NCI-H146 treated with DMSO at 0.1 percent for 48 hours (cell line): ENCODE results near the gene EXOC3L4.
"Not testable (repeated sequence)": the region's sequence is repeated elsewhere in the genome, so short reads cannot be mapped to it uniquely, and the experiment has no call there.

ENCODE experiments used
- DNase-seq: peaks from one replicate; lab custom pipeline; 2025; ENCODE audit not compliant: unreplicated experiment; lab: John Stamatoyannopoulos, UW

EXOC3L4 gene

DNA sequence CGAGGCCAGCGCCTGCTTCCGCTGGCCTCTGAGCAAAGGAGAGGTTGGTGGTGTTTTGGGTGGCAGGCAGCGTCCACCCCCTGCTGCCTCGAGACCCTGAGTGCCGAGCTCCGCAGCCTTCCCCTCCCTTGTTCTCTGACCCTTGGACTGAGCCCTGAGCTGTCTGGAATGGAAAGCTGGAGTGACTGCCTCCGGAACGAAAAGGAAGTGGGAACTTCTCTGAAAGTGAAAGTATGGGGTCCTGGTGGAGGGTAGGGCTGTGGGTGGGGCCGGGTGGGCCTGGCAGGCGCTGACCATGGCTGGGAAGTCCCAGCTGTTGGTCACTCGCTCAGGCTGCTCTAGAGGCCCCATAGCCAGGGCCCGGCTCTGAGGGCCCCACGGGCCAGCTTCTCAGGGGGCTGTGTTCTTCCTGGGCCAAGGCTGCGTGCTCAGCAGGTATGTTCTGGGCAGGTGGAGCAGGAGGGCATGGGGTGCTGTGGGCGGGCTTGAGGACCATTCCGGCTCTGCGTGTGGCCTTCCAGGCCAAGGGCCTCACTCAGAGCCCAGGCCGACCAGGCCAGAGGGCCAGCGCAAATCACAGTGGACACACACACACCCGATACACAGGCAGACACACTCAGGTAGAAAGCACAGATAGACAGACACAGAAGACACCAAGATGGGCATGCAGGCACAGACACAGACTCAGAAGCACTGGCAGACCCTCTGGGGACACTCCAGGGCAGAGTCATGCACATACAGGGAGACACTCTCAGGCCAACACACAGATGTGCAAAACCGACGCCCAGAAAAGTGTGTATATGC lies at the start of gene EXOC3L4:
TSS of gene EXOC3L4 (plus strand) at position 320 of the 804 bp plus-strand sequence. CDS start 5,495 bp downstream, outside the sequence.
- DNase-seq, result no peak

- no peak for DNase-seq
These were observed 49.1 kb upstream of the EXOC3L4 start for GRCh38 chr14:103045371-103045869.

- DNase-seq, result not testable (repeated sequence)
These were observed 47.1 kb upstream of the EXOC3L4 start for GRCh38 chr14:103047453-103047852.

- DNase-seq, result no peak
These were observed 43.6 kb upstream of the EXOC3L4 start for GRCh38 chr14:103050935-103051334.

DNA sequence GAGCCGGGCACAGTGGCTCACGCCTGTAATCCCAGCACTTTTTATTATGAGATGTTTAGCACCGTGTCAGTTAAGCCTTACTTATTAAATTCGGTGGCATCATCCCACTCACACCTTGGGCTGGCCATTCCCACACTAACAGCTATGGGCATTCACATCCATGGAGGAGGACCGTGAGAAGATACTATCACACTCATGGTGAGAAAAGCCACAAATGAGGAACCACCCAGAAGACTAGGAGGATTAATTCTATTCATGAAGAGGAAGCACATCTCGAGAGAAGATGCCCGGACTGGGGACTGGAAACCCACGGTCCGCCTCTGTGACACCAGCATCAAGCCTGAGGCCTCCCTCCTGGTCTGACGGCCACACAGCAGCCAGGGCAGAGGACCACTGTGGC lies 42.1 kb upstream of the EXOC3L4 start:
- DNase-seq, result no peak

- no peak for DNase-seq
These were observed 38.8 kb upstream of the EXOC3L4 start for GRCh38 chr14:103055695-103056094.

DNA sequence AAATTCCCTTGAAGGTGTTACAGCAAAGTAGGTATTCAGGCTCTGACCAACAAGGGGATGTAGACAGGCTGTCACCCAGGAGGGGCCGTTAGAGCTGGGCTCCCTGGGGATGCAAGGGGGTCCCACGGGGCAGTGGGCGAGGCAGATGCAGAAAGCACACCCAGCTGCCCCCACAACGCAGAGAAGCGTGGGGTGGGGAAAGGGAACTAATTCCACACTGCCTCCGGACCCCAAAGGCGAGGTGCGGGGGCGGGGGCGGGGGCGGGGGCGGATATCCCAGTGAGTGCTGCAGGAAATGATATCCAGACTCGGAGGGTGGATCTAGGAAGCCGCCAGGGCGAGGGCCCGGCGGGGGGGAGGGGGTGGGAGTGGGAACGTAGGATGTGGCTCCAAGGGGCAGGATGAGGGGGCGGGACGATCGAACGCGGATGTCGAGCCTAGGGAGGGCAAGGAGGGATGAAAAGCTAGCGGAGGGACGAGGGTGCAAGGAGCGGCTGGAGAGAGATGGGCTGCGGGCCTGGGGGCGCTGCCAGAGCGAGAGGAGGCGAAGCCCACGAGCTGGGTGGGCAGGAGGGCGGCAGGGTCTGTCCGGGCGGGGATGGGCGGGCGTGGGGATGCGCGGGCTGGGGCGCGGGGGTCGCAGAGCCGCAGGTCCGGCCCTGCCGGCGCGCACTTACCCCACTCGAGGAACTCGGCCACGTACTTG lies 38.0 kb upstream of the EXOC3L4 start:
- DNase-seq, result peak; percentile 55

DNA sequence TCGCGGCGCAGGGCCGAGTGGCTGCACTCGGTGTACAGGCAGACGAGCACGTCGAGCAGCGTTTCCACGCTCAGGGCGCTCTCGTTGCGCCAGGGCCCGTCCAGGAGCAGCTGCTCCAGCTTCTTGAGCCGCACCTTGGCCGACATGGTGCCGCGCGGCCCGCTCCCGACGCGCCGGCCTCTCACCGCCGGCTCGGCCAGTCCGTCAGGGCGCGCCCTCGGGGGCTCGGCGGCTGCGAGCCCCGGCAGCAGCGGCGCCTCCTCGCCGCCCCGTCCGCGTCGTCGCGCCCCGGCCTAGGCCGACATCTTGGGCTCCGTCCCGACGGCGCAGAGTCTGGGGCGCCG lies 37.5 kb upstream of the EXOC3L4 start:
- DNase-seq, result no peak

GRCh38 chr14:103057372-103058163 lies 37.0 kb upstream of the EXOC3L4 start, which contains the start of gene CDC42BPB:
CDC42BPB (minus strand) TSS chr14:103057549; CDS start chr14:103057173, 376 bp downstream.
- DNase-seq, result peak; percentile 89

- no peak for DNase-seq
These were observed 36.1 kb upstream of the EXOC3L4 start for GRCh38 chr14:103058164-103059055.

DNA sequence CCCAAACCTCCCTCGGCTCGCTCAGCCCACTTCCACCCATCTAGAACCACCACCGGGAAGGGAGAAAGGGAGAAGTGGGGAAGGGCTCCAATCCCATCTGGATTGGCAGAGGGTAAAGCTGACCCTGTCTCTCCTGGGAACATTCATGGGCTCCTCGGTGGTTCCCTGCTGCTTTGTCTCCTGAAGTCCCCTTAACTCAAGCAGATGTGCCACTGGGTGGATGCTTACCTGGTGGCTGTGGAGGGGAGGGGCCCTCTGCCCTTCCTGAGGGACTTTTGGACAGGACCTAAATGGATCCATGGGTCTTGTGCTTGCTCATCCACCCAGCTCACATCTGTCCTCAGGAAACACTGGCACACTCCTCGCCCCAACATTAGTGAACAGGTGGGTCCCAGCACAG lies 35.0 kb upstream of the EXOC3L4 start:
- DNase-seq, result no peak

DNA sequence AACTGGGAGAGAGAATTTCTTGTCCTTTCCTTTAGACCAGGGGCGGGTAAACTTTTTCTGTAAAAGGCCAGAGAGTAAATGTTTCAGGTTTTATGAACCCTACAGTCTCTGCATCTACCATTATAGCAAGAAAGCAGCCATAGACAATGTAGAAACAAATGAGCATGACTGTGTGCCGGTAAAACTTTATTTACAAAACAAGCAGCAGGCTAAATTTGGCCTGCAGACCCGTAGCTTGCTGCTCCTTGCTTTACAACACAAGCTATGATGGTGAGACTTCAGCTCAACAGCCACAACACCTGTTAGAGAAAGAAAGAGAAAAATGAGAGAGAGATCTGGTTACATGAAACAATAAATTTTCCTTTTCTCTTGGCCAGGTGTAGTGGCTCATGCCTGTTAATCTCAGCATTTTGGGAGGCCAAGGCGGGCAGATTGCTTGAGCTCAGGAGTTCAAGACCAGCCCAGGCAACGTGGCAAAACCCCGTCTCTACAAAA lies 33.0 kb upstream of the EXOC3L4 start:
- no peak for DNase-seq

DNA sequence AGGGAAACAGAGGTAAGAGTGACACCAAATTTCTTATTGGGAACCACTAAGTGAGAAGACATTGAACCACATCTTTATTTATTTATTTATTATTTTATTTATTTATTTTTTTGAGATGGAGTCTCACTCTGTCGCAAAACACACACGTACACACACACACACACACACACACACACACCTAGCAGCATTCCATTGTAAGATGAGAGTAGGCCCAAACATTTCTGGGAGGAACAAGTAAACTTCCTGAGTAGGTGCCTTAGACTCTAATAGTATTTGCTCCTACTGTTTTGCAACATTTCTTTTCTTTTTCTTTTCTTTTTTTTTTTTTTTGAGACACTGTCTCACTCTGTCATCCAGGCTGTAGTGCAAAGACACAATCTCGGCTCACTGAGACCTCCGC lies 30.1 kb upstream of the EXOC3L4 start:
- DNase-seq, result no peak

GRCh38 chr14:103064978-103065377 lies 29.5 kb upstream of the EXOC3L4 start:
- DNase-seq, result no peak

- DNase-seq, result no peak
These were observed 28.7 kb upstream of the EXOC3L4 start for GRCh38 chr14:103065861-103066260.

GRCh38 chr14:103066399-103066798 lies 28.1 kb upstream of the EXOC3L4 start:
- DNase-seq, result no peak

DNA sequence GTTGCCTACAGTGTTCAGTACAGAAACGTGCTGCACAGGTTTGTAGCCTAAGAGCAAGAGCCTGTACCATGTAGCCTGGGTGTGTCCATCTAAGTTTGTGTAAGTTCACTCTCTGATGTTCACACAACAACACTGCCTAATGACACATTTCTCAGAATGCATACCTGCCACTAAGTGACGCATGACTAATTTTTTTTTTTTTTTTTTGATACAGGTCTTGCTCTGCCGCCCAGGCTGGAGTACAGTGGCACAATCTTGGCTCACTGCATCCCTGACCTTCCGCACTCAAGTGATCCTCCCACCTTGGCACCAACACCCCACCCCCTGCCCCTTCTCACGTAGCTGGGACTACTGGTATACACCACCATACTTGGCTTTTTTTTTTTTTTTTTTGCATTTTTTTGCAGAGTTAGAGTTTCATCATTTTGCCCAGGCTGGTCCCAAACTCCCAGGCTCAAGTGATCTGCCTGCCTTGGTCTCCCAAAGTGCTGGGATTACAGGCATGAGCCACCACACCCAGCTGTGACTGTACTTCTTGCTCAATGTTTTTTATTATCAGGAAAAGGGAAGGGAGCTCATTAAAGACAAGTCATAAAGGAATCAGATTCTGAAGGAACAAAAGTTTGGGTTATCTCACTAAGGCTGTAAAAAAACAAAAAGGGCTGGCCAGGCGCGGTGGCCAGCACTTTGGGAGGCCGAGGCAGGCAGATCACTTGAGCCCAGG lies 27.1 kb upstream of the EXOC3L4 start:
- no peak for DNase-seq

GRCh38 chr14:103068351-103069073 lies 26.0 kb upstream of the EXOC3L4 start:
- DNase-seq, result no peak
